ENCODE data around the gene STAT5A.

Gene STAT5A

GRCh38 chr17:42338427-42338985, 50.2 kb downstream of the STAT5A start:
- no peak for DNase-seq

- no peak for DNase-seq
Observed at GRCh38 chr17:42339221-42339620, 50.9 kb downstream of the STAT5A start.

GRCh38 chr17:42340691-42341127, 52.4 kb downstream of the STAT5A start:
- DNase-seq: no peak

DNA sequence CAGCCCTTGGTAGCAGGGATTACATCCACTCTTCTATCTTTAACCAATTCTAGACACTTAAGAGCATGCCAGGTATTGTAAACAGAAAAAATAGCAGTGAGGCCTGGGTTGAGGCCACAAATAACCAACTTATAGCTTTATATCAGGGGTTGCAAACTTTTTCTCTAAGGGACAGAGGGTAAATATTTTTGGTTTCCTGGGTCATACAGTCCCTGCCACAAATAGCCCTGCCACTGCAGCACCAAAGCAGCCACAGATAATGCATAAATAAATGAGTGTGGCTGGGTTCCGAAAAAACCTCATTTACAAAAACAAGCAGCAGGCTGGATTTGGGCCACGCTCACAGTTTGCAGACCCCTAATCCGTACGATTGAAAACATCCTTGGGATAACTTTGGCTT, 53.3 kb downstream of the STAT5A start:
- DNase-seq: no peak

DNA sequence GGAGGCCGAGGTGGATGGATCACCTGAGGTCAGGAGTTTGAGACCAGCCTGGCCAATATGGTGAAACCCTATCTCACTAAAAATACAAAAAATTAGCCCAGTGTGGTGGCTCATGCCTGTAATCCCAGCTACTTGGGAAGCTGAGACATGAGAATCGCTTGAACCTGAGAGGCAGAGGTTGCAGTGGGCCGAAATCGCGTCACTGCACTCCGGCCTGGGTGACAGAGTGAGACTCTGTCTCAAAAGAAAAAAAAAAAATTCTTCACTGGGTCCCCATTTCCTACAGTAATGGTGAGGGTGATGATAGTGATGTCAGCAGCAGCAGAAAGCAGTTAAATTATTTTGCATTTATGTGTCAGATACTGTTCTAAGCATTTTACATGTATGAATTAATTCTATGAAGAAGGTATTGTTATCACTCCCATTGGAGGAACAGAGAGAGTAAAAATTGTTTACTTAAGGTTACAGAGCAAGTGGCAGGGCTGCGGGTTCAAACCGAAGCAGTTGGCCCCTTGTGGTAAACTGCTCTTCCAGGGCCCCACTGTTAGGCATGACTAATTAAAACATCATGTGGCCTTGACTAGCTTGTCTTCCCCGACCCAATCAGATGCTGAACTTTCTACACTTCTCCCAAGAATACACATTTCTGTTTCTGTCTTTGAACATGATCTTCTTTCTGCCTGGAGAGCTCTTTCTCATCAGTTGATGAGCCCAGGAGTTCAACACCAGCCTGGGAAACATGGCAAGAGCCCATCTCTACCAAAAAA, 54.1 kb downstream of the STAT5A start:
- no peak for DNase-seq

DNA sequence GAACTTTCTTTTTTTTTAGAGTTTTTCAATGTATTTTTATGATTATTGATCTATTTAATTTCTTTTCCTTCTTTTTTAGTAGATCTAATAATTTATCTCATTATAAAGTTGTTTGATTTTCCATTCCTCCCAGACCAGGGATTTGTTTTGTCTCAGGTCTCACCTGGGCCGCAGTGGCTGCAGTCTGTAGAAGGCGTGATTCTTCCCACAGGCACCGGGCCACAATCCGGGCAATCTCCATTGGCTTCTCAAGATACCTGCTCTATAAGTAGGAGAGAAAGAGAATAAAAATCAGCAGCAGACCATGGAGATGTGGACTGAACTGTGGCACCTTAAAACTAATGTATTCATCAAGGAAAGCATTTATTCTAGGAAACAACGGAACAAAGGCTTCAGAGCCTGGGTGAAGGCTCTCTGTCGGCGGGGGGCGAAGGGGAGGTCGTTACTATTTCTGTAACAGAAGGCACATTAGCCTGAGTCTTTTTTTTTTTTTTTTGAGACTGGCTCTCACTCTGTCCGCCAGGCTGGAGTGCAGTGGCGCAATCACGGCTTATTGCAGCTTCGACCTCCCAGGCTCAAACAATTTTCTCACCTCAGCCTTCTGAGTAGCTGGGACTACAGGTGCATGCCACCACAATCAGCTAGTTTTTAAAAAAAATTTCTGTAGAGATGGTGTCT, 57.2 kb downstream of the STAT5A start:
- DNase-seq: no peak

- DNase-seq: no peak
Observed at GRCh38 chr17:42346481-42346880, 58.2 kb downstream of the STAT5A start.

- peak; percentile 54 for DNase-seq
Observed at GRCh38 chr17:42347198-42347597, 58.9 kb downstream of the STAT5A start.

DNA sequence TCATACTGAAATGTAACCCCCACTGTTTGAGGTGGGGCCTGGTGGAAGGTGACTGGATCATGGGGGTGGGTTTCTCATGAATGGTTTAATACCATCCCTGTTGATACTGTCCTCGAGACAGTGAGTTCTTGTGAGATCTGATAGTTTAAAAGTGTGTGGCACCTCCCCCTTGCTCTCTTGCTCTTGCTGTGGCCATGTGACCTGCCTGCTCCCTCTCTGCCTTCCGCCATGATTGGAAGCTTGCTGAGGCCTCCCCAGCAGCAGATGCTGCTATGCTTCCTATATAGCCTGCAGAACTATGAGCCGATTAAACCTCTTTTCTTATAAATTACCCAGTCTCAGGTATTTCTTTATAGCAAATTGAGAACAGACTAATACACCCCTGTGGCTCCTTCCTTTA, 59.3 kb downstream of the STAT5A start:
- DNase-seq: no peak

DNA sequence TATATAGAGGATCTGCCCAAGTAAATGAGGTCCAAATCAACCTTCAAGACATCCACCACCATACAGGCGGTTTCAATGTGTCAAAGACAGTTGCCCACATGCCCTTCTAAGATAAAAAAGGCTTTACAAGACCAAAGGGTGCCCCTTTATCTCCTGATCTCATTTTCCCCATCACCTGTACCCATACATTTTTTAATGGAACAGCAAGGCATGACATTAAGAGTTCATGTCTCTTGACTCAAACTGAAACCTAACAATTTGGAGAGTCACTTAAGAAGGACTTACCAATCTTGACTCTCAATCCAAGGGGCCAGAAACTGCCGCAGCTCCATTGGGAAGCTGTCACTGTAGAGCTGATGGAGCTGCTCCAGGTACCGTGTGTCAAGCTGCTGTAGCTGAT, 59.8 kb downstream of the STAT5A start:
- no peak for DNase-seq

- DNase-seq: no peak
Observed at GRCh38 chr17:42354956-42355843, 66.9 kb downstream of the STAT5A start.

- DNase-seq: no peak
Observed at GRCh38 chr17:42358434-42358833, 70.1 kb downstream of the STAT5A start.

DNA sequence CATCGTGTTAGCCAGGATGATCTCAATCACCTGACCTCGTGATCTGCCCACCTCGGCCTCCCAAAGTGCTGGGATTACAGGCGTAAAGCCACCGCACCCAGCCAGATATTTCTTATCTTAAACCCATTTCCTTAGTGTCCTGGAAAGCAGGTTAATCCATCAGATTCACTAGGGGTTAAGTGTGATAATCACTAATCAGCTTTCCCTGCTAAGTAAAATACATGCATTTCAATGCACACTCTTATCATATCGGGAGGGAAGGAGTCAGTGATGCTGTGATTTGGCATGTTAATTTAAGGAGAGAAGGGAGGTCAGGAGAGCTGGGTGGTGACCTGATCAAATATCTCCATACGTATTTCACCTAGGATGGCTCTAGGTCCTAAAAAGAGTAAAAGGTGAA, 70.8 kb downstream of the STAT5A start:
- DNase-seq: no peak

GRCh38 chr17:42360388-42360787, 72.1 kb downstream of the STAT5A start:
- DNase-seq: peak; percentile 25
